GM21390 (cell line): Measurements from ENCODE around the gene TGFB2.

Experiments
- ATAC-seq: cut with Tn5 transposase; IDR thresholded peaks from one replicate; pipeline ENCODE4 v1.9.1; 2021; ENCODE audit not compliant: unreplicated experiment

TGFB2 gene

DNA sequence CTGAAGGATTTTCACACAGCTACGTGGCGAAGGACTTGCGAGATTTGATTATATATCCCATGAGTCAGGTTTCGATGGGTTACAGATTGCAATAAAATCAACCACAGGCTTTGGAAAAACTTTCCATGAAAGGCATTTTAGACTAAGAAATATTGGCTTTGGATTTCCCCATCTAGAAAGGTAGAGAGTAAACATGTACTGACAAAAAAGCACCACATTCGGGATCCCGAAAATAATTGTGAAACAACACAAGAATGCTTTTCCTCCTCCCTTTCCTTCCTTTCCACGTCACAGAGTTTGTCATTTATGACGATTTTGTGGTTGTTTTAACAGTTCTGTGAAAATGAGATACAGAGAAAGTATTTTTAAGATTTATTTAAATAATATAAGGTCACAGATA lies 38.5 kb downstream of the TGFB2 start:
- ATAC-seq: no peak

DNA sequence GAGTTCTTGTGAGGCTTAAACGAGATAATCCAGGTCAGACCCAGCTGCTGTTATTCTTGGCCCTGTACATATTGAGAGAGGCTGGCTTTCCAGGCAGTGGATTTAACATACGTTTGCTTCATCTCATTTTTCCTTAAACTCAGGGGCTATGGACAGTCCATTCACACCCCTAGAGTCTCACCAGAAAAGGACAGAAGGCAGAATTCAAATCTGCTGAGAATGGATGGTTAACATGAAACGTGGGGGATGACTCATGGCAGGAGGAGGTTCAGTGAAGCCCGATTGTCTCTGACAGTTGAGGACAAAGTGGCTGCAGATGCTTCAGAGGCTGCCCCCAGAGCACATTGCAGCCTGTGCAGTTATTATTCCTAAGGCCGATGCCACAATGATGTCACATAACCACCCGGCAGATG lies 39.5 kb downstream of the TGFB2 start:
- no peak for ATAC-seq

DNA sequence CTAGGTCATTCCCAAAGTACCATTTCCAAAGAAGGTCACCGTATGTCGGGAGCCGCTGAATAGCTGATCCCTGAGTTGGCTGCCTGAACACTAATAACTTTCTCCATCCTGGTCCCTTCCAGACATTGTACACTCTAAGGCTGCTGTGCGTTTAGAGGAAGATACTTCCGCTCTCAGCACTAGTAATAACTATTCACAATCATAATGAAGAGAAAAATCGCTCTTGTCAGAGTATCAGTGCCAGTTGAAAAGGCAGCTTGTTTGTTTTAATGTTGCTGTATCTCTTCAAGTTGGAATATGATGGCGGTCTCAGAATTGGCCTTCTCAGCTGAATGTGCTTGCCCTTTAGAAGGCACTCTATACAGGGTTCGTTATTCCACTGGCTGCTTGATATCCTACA lies 43.5 kb downstream of the TGFB2 start:
- ATAC-seq: no peak

DNA sequence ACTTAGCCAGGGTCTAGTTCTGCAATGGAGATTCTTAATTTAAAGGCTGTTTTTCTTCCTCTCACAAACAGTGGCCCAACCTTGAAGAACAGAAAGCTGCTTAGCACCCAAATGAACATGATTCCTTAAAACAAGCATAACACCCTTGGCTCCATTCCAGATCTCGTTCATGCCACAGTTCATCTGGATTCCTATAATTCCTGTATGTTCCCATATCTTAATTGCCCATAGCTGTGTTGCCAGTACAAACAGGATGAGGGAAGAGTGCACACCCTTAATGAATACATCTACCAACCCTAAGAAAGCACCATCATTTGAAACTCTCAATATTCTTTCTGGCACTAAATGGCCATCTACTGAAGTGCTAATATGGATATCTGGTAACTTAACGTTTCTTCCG lies 45.5 kb downstream of the TGFB2 start:
- no peak for ATAC-seq

DNA sequence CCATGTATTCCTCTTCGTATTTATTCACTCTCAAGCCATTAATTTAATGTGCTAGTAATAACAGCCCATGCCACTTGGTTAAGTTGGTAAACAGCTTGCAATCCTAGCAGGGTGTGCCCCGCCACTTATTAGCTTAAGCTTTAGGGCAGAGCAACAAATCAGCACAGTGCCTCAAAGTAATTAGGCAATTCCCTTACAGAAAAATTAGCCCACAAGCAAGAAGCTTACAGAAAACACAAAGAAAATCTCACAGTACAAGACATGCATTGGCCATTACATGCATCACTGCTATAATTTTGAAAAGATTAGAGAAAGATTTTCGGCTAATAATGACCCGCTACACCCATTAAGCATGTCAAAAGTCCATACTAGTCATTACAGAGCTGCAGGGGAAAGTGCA lies 47.6 kb downstream of the TGFB2 start:
- ATAC-seq: no peak

DNA sequence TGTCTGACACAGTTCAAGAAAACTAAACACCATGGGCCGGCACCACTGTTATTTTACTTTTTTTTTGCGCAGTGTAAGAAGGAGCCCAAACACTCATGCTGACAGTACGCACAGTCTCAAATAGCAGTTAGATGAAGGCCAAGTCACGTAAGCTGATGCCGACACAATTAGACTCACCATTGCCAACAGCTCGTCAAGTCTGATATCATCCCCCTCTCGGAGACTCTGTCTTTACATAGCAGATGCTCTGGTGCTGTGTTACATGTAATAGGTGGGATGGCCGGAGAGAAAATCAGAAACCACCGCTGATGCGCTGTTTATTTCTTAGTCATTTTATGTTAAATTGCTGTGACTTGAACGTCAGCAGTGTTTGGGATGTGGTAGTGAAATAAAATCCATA lies 49.3 kb downstream of the TGFB2 start:
- ATAC-seq: no peak

DNA sequence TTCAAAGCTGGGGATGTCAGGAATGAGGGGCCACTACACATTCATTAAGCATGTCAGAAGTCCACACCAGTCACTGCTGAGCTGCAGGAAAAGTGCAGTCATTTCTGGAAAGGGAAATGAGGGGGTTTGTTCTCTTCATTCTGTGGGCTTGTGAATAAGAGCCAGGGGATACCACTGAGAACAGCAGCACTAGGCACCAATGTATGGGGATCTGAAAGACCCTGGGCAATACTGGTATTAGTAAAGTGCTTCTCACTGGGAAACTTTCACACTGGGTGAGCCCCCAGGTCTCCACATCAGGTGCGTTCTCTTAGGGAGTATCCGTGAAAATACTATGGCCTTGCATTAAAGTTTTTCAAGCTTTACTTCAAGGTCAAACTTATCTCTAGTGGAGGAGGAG lies 49.9 kb downstream of the TGFB2 start:
- ATAC-seq: no peak

DNA sequence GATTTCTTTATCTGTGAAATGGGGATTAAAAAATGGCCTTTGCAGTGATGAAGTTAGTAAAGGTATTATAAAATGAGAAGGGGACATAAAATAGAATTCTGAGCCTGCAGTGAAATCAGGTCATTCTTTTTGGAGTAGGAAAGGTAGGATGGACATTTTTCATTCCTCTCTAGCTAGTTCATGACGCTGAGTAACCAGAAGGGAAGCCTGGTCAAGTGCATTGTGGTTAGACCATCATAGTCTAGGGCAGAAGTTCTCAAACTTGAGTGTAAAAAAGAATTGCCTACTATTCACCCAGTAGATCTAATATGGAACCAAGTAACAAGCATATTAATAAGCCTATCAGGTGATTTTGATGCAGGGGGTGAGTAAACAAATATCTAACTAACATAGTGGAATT lies 50.8 kb downstream of the TGFB2 start:
- ATAC-seq: no peak

DNA sequence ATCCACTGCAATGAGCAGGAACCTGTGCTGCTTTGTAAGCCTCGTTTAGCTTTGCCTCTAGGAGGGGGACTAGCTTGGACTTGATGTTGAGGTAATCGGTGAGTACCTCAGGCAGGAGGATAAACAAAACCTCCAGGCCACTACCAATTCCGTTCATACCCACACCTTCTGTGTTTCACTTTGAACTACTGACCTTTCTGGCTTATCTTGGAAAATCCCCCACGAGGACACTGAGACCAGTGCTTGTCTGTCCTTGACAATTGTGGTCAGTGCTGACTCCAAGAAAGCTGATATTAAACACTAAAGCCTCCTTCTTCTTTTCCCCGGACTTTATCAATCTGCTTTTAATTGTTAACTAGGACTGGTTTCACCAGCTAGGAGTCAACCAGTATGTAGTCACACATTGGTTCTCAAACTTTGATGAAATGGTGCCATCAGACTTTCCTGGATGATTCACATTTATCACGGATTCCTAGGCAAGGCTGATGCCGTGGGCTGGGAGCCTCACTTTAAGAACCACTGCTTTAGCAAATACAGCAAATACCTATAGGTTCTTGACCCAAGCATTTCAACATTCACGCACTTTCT lies 52.7 kb downstream of the TGFB2 start:
- no peak for ATAC-seq

DNA sequence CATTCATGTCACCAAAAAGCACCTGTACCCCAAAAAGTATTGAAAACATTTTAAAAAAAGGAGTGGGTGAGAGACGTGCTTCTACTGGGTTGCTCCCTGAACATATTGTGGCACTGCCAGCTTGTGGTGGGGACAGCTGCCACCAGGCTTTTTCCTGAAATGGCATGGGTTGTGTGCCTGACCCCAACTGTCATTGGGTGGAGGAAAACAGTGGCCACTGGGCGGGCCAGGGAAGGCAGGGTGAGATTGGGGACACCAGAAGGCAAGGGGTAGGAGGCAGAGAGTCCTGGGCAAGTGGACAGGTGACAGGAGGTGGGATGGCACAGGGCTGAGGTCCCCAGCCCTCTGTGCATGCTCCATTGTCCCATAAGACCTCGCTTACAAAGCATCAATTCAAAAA lies 55.5 kb downstream of the TGFB2 start:
- ATAC-seq: no peak

DNA sequence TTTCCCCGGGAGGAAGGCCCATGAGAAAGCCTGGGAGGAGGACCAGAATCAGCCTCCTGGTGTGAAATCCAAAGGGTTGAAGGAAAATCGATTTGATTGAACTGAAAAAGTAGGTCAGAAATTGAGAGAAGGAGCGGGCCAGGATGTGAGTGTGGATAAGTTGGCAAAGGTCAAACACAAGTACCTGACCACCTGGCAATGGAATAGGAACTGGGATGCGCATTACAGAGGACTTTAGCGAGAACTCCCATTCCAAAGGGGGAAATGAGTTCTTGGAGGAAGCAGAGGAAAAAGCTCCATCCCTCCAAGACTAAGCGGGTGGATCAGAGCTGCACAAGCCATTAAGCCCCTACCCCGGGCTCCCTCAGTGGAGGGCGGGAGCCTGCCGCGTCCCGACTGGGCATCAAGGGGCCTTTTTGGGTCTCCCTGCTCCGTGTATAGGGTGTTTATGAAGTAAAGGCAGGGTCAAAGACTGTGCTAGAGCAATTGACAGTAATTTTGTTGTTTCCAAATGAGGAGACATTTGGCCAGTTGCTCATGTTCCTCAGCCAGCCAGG lies 56.4 kb downstream of the TGFB2 start:
- no peak for ATAC-seq

DNA sequence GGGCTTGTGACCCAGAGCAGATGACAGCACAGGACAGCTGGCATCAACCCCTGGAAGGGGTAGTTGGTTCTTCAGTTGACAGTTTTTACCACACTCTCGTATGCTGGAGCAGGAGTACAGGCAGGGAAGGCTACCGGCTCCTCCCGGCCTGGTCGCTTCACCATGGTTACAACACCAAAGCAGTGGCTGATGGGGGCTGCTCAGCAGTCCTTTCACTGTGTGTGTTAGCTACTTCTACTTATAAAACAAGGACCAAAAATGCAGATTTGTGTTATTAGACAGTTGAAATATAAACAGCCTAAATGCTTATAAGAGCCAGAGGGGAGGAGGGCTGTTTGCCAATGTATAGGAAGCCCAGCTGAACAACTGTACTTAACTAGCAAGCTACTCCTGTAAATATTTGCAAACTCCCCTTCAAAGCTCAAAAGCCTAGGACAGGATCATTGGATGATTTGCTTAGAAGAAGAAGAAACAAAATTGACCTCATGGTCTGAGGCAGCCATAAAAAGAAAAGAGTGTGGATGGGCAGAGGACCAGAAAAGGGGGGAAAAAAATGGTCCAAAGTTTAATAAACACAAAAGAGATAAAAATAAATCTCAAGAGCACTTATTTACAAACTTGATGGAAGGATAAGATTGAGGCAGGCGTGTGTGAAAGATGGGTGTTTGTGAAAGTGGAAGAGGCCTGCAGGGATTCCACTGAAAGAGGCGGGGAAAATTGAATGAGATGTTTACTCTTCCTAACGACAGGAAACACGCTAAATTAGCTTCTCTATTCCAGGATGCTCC lies 57.1 kb downstream of the TGFB2 start:
- ATAC-seq: no peak

DNA sequence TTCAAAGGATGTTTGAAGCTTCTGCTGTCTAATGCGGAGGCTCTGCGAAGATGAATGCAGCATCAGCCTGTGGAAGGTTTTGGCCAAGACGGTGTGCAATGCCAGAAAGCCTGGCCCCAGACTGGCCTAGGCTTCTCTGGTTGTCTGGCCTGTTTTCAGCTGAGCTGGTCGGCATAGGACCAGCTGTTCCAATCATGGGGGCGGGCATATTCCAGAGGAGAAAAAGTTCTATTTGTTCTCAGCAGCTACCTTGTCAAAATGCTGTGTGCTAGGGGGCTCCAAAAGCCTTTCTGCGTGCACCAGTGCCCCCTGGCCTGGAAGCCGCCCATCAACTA lies 57.6 kb downstream of the TGFB2 start:
- no peak for ATAC-seq

DNA sequence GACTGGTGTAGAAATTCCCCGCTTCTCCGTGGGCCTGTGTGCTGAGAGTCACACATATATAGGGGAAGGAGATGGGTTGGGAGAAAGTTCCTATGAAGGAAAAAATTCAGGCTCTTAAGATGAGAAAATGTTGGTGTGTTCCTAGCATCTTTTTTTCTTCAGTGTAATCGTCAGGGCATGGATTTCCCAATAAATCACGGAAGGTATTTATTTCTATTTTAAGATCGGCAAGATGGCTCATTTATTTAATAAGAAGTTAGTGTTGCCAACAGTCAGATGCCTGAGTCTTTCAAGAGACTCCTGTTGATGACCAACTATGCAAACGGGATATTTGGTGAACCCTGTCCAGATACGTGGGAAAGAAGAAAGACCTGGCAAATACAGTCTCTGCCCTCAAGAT lies 58.2 kb downstream of the TGFB2 start:
- ATAC-seq: no peak

DNA sequence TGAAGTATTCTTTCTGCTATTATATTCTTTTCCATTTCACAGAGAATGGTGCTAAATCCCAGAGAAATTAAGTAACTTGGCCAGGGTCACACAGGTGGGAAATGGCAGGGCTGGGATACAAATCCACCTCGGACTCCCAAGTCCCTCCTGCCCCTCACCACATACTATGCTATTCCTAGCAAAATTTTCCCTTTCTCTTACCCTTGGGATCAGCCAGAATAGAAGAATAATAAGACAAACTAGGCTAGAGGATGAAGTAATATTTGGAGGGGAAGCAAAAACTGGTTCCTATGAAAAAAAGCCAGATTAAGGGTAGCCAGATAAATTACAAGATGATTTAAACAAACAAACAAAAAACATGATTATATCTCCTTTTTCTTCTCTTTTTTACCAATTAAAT lies 62.5 kb downstream of the TGFB2 start:
- no peak for ATAC-seq

DNA sequence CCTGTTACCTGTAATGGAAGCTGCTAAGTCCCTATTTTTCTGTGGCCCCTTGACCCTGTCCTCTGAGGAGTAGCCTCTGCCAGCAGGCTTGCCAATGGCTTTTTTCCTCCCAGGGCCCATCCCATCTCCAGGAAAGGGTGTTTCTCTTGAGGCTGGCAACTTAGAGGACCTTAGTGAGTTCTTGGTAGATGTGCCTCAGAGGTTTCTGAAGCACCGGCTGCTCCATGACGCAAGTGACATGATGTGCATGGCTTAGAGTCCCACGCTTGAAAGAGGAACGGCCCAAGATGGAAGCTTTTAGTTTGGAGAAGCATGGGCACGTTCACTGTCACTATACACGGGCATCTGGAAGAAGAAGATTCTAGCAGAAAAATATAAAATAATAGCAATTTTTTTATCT lies 63.0 kb downstream of the TGFB2 start:
- ATAC-seq: no peak

DNA sequence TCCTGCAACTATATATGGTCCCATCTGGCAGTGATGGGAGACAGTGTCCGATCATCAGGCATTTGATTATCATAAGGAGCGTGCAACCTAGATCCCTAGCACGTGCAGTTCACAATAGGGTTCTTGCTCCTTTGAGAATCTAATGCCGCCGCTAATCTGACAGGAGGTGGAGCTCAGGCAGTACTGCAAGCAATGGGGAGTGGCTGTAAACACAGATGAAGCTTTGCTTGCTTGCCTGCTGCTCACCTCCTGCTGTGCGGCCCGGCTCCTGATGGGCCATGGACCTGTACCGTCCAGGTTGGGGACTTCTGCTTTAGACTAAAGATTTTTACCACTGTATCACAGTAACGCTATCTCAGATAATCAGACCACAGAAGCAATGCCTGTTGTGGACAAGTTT lies 63.8 kb downstream of the TGFB2 start:
- ATAC-seq: no peak

DNA sequence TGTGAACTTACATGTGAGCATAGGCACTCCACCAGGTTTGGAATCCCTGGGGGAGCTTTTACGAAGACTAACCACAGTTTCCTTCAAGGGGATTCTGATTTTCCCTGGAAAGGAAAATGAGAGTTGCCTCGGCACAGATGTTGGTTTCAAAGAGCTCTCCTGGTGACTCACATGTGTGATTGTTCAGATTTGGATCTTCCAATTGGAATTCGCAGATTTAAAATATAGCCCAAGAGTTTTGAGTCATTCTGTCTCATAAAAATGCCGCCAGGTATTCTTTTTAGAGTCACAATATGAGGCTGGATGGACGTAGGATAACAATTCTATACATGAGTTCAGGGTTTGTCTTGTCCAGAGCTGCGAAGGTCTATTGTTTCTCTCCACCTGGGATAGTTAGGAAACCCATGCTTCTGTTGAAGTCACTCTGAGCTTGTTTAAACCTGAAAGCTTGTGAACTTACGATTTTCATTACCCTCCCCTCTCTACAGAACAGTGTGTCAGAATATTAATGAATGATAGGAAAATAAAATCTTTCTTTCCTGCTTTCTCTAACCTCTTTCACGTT lies 64.9 kb downstream of the TGFB2 start:
- ATAC-seq: no peak

DNA sequence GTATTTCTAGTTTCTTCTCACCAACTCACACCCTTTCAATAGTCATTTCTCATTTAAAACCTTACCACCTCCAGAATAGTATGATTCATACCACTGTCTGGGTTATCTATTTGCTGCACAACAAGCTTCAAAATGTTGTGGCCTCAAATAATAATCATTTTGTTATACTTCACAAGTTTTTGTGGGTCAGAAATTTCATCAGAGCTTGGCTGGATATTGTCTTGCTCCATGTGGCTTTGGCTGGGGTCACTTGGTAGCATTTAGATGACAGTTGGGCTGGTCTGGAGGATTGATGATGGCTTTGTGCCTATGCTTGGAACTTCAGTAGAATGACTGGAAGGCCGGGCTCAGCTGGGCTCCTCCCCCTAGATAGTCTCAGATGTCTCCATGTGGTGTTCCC lies 66.0 kb downstream of the TGFB2 start:
- ATAC-seq: no peak

DNA sequence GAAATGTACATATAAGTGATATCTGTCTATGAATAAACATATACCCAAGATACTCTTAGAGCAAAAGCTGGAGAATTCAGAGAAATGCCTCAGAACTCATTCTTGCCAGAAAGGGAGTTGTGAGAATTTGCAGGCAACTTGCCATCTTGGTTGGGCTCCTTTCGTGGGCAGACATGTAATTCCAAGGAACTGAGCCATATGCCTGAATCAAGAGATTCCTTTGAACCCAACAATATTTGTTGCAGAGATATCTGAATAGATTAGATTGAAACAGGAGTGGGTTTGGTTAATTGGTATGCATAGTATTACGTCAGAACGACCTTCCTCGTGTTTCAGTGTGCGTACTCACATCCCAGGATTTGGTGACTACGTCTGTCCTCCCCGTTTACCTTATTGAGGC lies 67.0 kb downstream of the TGFB2 start:
- ATAC-seq: no peak

DNA sequence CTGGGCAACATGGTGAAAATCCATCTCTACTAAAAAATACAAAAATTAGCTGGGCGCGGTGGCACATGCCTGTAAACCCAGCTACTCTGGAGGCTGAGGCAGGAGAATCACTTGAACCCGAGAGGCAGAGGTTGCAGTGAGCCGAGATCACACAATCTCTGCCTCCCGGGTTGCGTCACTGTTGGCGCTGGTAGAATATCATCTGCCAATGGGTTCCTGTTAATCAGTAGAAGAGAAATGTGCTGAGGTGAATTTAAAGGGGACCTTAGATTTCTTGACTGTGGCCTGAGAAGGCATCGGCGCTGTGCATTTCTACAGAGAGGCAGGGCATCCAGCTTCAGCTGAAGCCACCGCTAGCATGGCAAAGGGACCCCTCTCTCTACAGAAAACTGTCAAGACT lies 68.0 kb downstream of the TGFB2 start:
- ATAC-seq: no peak

DNA sequence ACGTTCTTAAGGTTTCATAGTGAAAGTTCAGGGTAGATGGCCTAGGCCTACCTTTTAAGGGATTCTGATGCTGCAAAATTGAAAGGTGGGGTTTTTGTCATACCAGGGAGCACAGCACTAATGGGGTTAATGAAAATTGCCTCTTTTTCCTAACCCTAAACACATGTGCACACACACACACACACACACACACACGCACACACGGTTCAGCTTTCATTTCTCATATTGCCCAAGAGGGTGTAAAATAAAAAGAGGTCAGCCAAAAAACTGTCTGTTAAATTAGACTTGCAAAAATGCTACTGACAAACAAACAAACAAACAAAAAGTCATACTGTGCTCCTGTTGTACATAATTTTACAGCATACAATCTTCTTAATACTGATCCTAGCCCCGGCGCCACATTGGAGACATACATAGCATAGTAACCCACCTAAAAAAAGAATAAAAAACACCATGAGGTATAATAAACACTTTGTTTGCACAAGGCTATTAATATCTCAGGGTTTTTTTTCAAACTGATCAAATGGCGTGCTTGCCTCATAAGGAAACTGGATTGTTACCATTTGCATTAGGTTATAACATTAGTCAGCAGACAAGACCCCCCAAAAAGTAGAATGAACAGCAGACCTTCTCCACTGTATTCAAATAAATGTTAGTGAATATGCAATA lies 69.1 kb downstream of the TGFB2 start:
- no peak for ATAC-seq
